Measurements from ENCODE around the gene CBX8. TPM values are rescaled to one million over a fixed set of nuclear protein-coding genes. Genes with fewer than 3 reads are reported as not detected.

CBX8 gene
- total RNA-seq, 2 donors from 2014 or later = 4.7 to 4.8 TPM

DNA sequence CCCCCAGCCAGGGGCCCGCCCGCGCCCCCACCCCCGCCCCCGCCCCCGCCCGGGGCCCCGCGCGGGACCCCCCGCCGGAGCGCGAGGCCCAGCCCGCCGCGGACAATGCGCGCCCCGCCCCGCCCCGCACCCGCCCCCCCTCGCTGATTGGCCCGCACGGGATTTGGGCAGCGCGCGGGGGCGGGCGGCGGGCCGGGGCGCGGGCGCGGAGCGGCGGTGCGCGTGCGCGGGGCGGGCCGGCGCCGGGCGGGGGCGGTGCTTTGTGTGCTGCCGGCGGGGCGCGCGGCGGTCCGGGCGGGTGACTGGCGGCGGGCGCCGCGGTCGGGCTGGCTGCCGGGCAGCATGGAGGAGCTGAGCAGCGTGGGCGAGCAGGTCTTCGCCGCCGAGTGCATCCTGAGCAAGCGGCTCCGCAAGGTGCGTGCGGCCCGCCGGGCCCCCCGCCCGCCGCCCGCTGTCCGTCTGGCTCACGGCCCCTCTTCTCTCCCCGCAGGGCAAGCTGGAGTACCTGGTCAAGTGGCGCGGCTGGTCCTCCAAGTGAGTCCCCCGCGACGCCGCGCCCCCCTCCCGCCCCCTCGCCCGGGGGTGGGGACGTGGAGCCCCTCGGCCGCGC lies 18.9 kb downstream of the CBX8 start, which contains the start of gene CBX2:
Gene CBX2, plus strand, starts transcription at position 255 of the 610 bp plus-strand sequence. Its CDS starts 88 bp downstream, at position 343.
- Histone ChIP-seq H3K27ac (peak within 1 kb of the TSS in 1 of 2 donors; percentile 23), H3K4me1 (replicated peaks) (peaks cover 7% of the 10 kb centered on the region), H3K36me3 (no peaks in the 10 kb centered on the region), H3K9me3 (no peaks in the 10 kb centered on the region), H3K4me3 (peak within 1 kb of the TSS; percentile 37 to 54), H3K27me3 (replicated peaks; ENCODE audit: insufficient read depth) (peaks cover 5% of the 10 kb centered on the region)
- WGBS = under 1% methylated on average over 21 of the region's 96 CpGs
- intact Hi-C loops (cut with DNase I) = no loop called here
- TF ChIP-seq POLR2A (IDR thresholded peaks at IDR 0.05) (no peak), CTCF (IDR thresholded peaks at IDR 0.05) (no peak)
- peak; percentile 61 for DNase-seq (ENCODE audit: low spot score)

- Histone ChIP-seq H3K4me3 (peak overlapping the region; percentile 37 to 50), H3K36me3 (no peaks in the 10 kb centered on the region), H3K27me3 (replicated peaks; ENCODE audit: insufficient read depth) (peaks cover 5% of the 10 kb centered on the region), H3K4me1 (replicated peaks) (peaks cover 7% of the 10 kb centered on the region), H3K9me3 (no peaks in the 10 kb centered on the region), H3K27ac (peak overlapping the region in 1 of 2 donors; percentile 23)
- DNase-seq (ENCODE audit: low spot score) = no peak
- 11% methylated on average over 42 of the region's 51 CpGs for WGBS
- intact Hi-C loops (cut with DNase I) = no loop called here
- no peak for TF ChIP-seq CTCF (IDR thresholded peaks at IDR 0.05)
- TF ChIP-seq POLR2AphosphoS5 (IDR thresholded peaks at IDR 0.05) = no peak
- TF ChIP-seq POLR2A (IDR thresholded peaks at IDR 0.05) = no peak
Observed at GRCh38 chr17:79777120-79777893, 19.6 kb downstream of the CBX8 start.

DNA sequence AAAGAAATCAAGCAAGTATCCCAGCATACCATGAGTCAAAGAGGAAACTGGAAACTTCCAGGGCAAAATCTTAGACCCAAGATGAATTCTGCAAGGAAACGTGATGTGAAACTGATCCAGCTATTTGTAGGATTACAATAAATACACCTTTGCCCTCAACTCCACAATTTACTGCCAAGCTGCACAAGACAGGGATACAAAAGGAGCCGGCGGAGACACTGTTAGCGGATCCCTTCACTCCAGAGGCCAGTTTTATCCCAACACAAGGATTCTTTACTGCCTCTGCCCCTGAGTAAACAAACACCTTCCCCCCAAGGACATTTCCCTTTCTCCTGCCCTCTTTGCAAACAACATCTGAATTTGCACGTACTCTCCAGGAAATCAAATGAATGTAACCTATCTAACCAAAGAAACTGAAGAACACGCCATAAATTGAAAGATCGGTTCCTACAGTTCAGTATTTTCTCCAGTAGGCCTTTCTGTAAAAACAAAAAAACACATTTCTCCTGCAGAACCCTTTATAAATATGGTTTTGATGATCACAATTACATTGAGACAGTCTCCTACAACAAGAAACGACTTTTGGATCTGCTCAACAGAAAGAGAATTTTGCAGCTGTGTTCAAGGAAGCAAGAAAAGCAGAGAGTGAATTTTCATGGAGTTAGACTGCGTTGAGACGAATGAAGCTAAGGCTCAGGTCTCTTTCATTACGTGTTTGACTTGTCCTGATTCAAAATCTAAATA lies 20.3 kb downstream of the CBX8 start:
- no peaks in the 10 kb centered on the region for H3K9me3 ChIP-seq
- intact Hi-C loops (cut with DNase I) = no loop called here
- H3K27ac ChIP-seq = no peak overlapping the region
- H3K27me3 ChIP-seq (replicated peaks; ENCODE audit: insufficient read depth) = peaks cover 5% of the 10 kb centered on the region
- no peak for DNase-seq (ENCODE audit: low spot score)
- TF ChIP-seq POLR2AphosphoS5 (IDR thresholded peaks at IDR 0.05) = no peak
- no peak for TF ChIP-seq CTCF (IDR thresholded peaks at IDR 0.05)
- TF ChIP-seq POLR2A (IDR thresholded peaks at IDR 0.05) = no peak
- no peaks in the 10 kb centered on the region for H3K36me3 ChIP-seq
- peaks cover 7% of the 10 kb centered on the region for H3K4me1 ChIP-seq (replicated peaks)
- 60% methylated on average over 11 of the region's 11 CpGs for WGBS
- H3K4me3 ChIP-seq = no peak overlapping the region

DNA sequence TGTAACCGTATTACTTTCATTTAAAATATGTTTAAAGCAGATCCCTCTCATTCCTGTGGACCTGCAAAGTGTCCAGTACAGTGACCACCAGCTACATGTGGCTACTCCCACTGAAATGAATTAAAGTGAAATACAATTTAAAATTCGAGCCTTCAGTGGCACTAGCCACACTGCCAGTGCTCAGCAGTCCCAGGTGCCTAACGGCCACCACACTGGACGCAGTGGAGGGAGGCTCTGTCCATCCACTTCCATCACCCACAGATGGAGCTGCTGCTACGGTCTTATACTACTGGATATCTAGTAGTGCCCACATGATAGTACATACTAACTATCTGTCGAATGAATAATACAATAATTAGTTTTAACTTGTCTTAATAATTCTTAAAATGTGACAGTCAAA lies 21.2 kb downstream of the CBX8 start:
- Histone ChIP-seq H3K4me3 (no peak overlapping the region), H3K4me1 (replicated peaks) (peaks cover 7% of the 10 kb centered on the region), H3K36me3 (no peaks in the 10 kb centered on the region), H3K27ac (no peak overlapping the region), H3K9me3 (no peaks in the 10 kb centered on the region), H3K27me3 (replicated peaks; ENCODE audit: insufficient read depth) (peaks cover 5% of the 10 kb centered on the region)
- 79% methylated on average over 6 of the region's 6 CpGs for WGBS
- DNase-seq (ENCODE audit: low spot score) = no peak
- TF ChIP-seq CTCF (IDR thresholded peaks at IDR 0.05) = no peak
- no peak for TF ChIP-seq POLR2A (IDR thresholded peaks at IDR 0.05)
- intact Hi-C loops (cut with DNase I) = no loop called here

Measured in prostate gland (tissue), 2 donors.